ENCODE data around the gene KLF3.

Gene KLF3

GRCh38 chr4:38747629-38748028 is 83.6 kb downstream of the KLF3 start:
- H3K36me3 ChIP-seq, result no peaks in the 10 kb centered on the region
- intact Hi-C loops (cut with DNase I; ENCODE audit: low total_unique reads), result no loop called here
- H3K27me3 ChIP-seq, result no peaks in the 10 kb centered on the region
- no peak for DNase-seq
- no peak overlapping the region for H3K4me3 ChIP-seq
- no peaks in the 10 kb centered on the region for H3K9me3 ChIP-seq
- no peak overlapping the region for H3K27ac ChIP-seq
- TF ChIP-seq CTCF (IDR thresholded peaks at IDR 0.05), result no peak
- peaks cover 0 to 17% (median 7%) of the 10 kb centered on the region in 4 donors for H3K4me1 ChIP-seq

GRCh38 chr4:38749336-38749735 is 85.3 kb downstream of the KLF3 start:
- no peak for DNase-seq
- Histone ChIP-seq H3K36me3 (no peaks in the 10 kb centered on the region), H3K4me3 (no peak overlapping the region), H3K27ac (no peak overlapping the region), H3K27me3 (no peaks in the 10 kb centered on the region), H3K9me3 (no peaks in the 10 kb centered on the region), H3K4me1 (peaks cover 0 to 22% (median 11%) of the 10 kb centered on the region in 4 donors)
- intact Hi-C loops (cut with DNase I; ENCODE audit: low total_unique reads), result no loop called here
- no peak for TF ChIP-seq CTCF (IDR thresholded peaks at IDR 0.05)
